Endothelial cell of umbilical vein (primary cell): Measurements from ENCODE around the gene NPNT. TPM values are rescaled to one million over a fixed set of nuclear protein-coding genes. Genes with fewer than 3 reads are reported as not detected.

Experiments
- BruUV-seq: library from RNA; stranded (reverse); fragments of 400-500 nt; replicated peaks from 2 replicates; lab custom pipeline; 2021; lab: Mats Ljungman, UMichigan
- CTCF ChIA-PET: fragments of 300-600, 350-600 bp; sonication (Branson Sonifier 250); formaldehyde crosslinking; loops from one replicate; lab custom pipeline; 2021; ENCODE audit warnings: antibody characterized with exemption, inconsistent platforms; lab: Charles Lee
- POLR2A ChIA-PET: fragments of 300-600, 350-600 bp; sonication (Branson Sonifier 250); formaldehyde crosslinking; loops from one replicate; lab custom pipeline; 2021; ENCODE audit warnings: antibody characterized with exemption, inconsistent platforms; lab: Charles Lee
- DNase-seq: peaks from one replicate; pipeline ENCODE4 v3.0.0-alpha.2; 2011; ENCODE audit warnings: low read depth, low spot score
- FAIRE-seq: peaks from 2 replicates; lab custom pipeline; 2011; peaks lifted over from hg19 to GRCh38; lab: Jason Lieb, UNC
- H2AFZ ChIP-seq: 2 replicates; pipeline ENCODE4 v1.6.0; 2012; ENCODE audit warnings: low read depth, low read length, control low read depth, inconsistent platforms
- H3K27ac ChIP-seq: 2 replicates; pipeline ENCODE4 v1.5.1; 2011; ENCODE audit warnings: low read depth, mild to moderate bottlenecking, control low read depth, low read length, moderate library complexity; ENCODE audit not compliant: insufficient read depth
- H3K27me3 ChIP-seq, 2 experiments: 2 replicates each; pipeline versions ENCODE4 v1.6.0 to v1.6.1; 2011; ENCODE audit warnings: low read length in 2 of 2, mixed read lengths in 1 of 2; ENCODE audit not compliant: control insufficient read depth in 2 of 2, insufficient read depth in 2 of 2
- H3K36me3 ChIP-seq, 2 experiments: 2 replicates in 1 of 2; 3 replicates in 1 of 2; pipeline ENCODE4 v1.5.1; 2011; ENCODE audit warnings: low read length in 2 of 2, mild to moderate bottlenecking in 1 of 2, moderate library complexity in 1 of 2; ENCODE audit not compliant: control insufficient read depth in 2 of 2, insufficient read depth in 2 of 2; ENCODE audit errors: extremely low read depth in 1 of 2
- H3K4me1 ChIP-seq: 3 replicates; pipeline ENCODE4 v1.5.1; 2011; ENCODE audit warnings: mild to moderate bottlenecking, low read length; ENCODE audit not compliant: control insufficient read depth, insufficient read depth; ENCODE audit errors: extremely low read depth
- H3K4me2 ChIP-seq: 2 replicates; pipeline ENCODE4 v1.6.1; 2011; ENCODE audit warnings: low read length, control low read depth, mixed read lengths; ENCODE audit not compliant: insufficient read depth
- H3K4me3 ChIP-seq, 3 experiments: fragments of 200-600 bp in 1 of 3; sonication (generic), shearing (Covaris generic) in 1 of 3; replicated peaks in 1 of 3; 2 replicates each; pipeline ENCODE4 v1.5.1; 2011 to 2016; ENCODE audit warnings: control low read depth in 3 of 3, low read length in 3 of 3, mild to moderate bottlenecking in 2 of 3, inconsistent platforms in 1 of 3, low read depth in 1 of 3, moderate library complexity in 1 of 3; ENCODE audit not compliant: insufficient read depth in 1 of 3
- H3K79me2 ChIP-seq: 2 replicates; pipeline ENCODE4 v1.6.0; 2012; ENCODE audit warnings: low read length, inconsistent platforms; ENCODE audit not compliant: control insufficient read depth, insufficient read depth
- H3K9ac ChIP-seq: replicated peaks from 2 replicates; pipeline ENCODE3; 2011; ENCODE audit warnings: low read length, control low read depth; ENCODE audit not compliant: insufficient read depth; ENCODE audit errors: extremely low read depth
- H3K9me1 ChIP-seq: replicated peaks from 3 replicates; pipeline ENCODE4 v1.6.0; 2011; ENCODE audit warnings: mild to moderate bottlenecking, low read length; ENCODE audit not compliant: control insufficient read depth, insufficient read depth; ENCODE audit errors: extremely low read depth
- H3K9me3 ChIP-seq: replicated peaks from 2 replicates; pipeline ENCODE4 v1.5.1; 2012; ENCODE audit warnings: low read length, inconsistent platforms; ENCODE audit not compliant: control insufficient read depth, insufficient read depth
- H4K20me1 ChIP-seq: replicated peaks from 2 replicates; pipeline ENCODE3; 2011; ENCODE audit warnings: mild to moderate bottlenecking, low read length; ENCODE audit not compliant: control insufficient read depth, insufficient read depth; ENCODE audit errors: extremely low read depth
- EZH2 ChIP-seq: IDR thresholded peaks from 2 replicates; pipeline ENCODE4 v1.6.1; 2012; ENCODE audit warnings: borderline replicate concordance, low read depth, mild to moderate bottlenecking, moderate library complexity, low read length, inconsistent platforms; ENCODE audit not compliant: severe bottlenecking
- FOS ChIP-seq: IDR thresholded peaks from 2 replicates; pipeline ENCODE4 v1.6.1; 2011; ENCODE audit warnings: mild to moderate bottlenecking, low read length, moderate library complexity, borderline replicate concordance; ENCODE audit not compliant: insufficient read depth
- GATA2 ChIP-seq: IDR thresholded peaks from 2 replicates; pipeline ENCODE4 v1.7.0; 2011; ENCODE audit warnings: low read depth, mild to moderate bottlenecking, moderate library complexity, mixed read lengths, low read length; ENCODE audit not compliant: insufficient read length, insufficient read depth
- JUN ChIP-seq: IDR thresholded peaks from 2 replicates; pipeline ENCODE4 v1.6.1; 2011; ENCODE audit warnings: borderline replicate concordance, low read depth; ENCODE audit not compliant: insufficient read length, insufficient read depth
- MYC ChIP-seq: IDR thresholded peaks from one replicate; pipeline ENCODE4 v1.6.1; 2011; ENCODE audit warnings: mild to moderate bottlenecking, low read depth, low read length
- POLR2A ChIP-seq: IDR thresholded peaks from 2 replicates; pipeline ENCODE4 v1.6.1; 2012; ENCODE audit warnings: low read depth, mild to moderate bottlenecking, control low read depth, low read length
- POLR2AphosphoS5 ChIP-seq: IDR thresholded peaks from 2 replicates; pipeline ENCODE4 v1.6.1; 2012; ENCODE audit warnings: low read depth, mild to moderate bottlenecking, control low read depth, low read length, moderate library complexity; ENCODE audit not compliant: insufficient read depth
- dilution Hi-C: fragments of 300-500 bp; cut with MboI; formaldehyde crosslinking; loops from one replicate; pipeline ENCODE4 v1.15.0; 2019; ENCODE audit warnings: low sequenced_read_pairs; ENCODE audit not compliant: extremely low pct_ligation_motif_present
- intact Hi-C: fragments of 100-400 bp; cut with micrococcal nuclease; formaldehyde crosslinking; loops from one replicate; pipeline ENCODE4 v1.10.0; 2022
- polyA plus RNA-seq, 4 experiments: library from polyadenylated mRNA; depleted of rRNA in 3 of 4; stranded (reverse) in 3 of 4; unstranded in 1 of 4; fragments of >200 nt; gene quantifications; 2 replicates each; pipeline versions ENCODE4 v1.2.1 to v1.2.3, GENCODE V29; 2011 to 2012; ENCODE audit warnings: missing spikeins in 1 of 4
- total RNA-seq: library from RNA; stranded (reverse); gene quantifications from 2 replicates; pipeline ENCODE4 v1.2.3, GENCODE V29; 2021
- TF ChIP-seq, protein P1 (sequence below), 2 donors: IDR thresholded peaks; 1 replicate in 1 of 2; 2 replicates in 1 of 2; pipeline ENCODE4 v1.5.1; 2011; ENCODE audit warnings: low read length in 2 of 2, mild to moderate bottlenecking in 2 of 2, moderate library complexity in 2 of 2, control low read depth in 1 of 2, inconsistent platforms in 1 of 2, low read depth in 1 of 2; ENCODE audit not compliant: insufficient read depth in 1 of 2; ENCODE audit errors: extremely low read depth in 1 of 2
- TF ChIP-seq, protein P2 (sequence below): IDR thresholded peaks from 2 replicates; pipeline ENCODE4 v1.6.1; 2011; ENCODE audit not compliant: insufficient read depth, insufficient read length

The NPNT gene
- total and polyA plus RNA-seq, 2 donors (not counting 3 experiments of a cell fraction or from before 2014, with no cell fraction given): not detected

DNA sequence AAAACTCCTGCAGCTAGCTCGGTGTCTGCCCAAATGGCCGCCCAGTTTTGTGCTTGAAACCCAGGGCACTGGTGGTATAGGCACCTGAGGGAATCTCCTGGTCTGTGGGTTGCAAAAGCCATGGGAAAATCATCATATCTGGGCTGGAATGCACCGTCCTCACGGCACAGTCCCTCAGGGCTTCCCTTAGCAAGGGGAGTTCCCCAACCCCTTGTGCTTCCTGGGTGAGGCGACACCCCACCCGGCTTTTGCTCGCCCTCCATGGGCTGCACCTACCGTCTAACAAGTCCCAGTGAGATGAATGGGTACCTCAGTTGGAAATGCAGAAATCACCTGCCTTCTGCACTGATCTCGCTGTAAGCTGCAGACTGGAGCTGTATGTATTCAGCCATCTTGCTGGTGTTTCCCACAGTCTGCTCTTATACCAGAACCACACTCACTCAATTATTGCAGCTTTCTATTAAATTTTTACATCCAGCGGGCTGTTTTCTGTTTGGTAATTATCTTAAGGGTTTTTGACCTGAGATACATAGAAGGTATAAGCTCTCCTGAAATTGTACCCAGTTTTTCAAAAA is 36.7 kb upstream of the NPNT start:
- POLR2A ChIA-PET: no interaction called here
- intact Hi-C loops: no loop called here
- Histone ChIP-seq H2AFZ (no peak overlapping the region), H3K9ac (no peak overlapping the region), H3K79me2 (no peaks in the 10 kb centered on the region), H3K9me3 (no peaks in the 10 kb centered on the region), H3K27ac (no peak overlapping the region), H4K20me1 (no peaks in the 10 kb centered on the region), H3K4me1 (peaks cover 3% of the 10 kb centered on the region), H3K4me2 (no peak overlapping the region), H3K9me1 (no peaks in the 10 kb centered on the region), H3K27me3 (no peaks in the 10 kb centered on the region), H3K4me3 (no peak overlapping the region), H3K36me3 (no peaks in the 10 kb centered on the region)
- CTCF ChIA-PET: no interaction called here
- no peak for DNase-seq
- dilution Hi-C loops: no loop called here
- BruUV-seq: no TSS peak
- no peak for FAIRE-seq
- no peak for TF ChIP-seq POLR2A
- no peak for TF ChIP-seq EZH2
- TF ChIP-seq, protein P1, sequence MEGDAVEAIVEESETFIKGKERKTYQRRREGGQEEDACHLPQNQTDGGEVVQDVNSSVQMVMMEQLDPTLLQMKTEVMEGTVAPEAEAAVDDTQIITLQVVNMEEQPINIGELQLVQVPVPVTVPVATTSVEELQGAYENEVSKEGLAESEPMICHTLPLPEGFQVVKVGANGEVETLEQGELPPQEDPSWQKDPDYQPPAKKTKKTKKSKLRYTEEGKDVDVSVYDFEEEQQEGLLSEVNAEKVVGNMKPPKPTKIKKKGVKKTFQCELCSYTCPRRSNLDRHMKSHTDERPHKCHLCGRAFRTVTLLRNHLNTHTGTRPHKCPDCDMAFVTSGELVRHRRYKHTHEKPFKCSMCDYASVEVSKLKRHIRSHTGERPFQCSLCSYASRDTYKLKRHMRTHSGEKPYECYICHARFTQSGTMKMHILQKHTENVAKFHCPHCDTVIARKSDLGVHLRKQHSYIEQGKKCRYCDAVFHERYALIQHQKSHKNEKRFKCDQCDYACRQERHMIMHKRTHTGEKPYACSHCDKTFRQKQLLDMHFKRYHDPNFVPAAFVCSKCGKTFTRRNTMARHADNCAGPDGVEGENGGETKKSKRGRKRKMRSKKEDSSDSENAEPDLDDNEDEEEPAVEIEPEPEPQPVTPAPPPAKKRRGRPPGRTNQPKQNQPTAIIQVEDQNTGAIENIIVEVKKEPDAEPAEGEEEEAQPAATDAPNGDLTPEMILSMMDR (IDR thresholded peaks at IDR 0.05; ENCODE audit: extremely low read depth in 1 of 2, insufficient read depth in 1 of 2, low read depth in 1 of 2, low read length in 2 of 2): no peak
- TF ChIP-seq FOS: no peak
- TF ChIP-seq POLR2AphosphoS5: no peak
- TF ChIP-seq JUN: no peak
- TF ChIP-seq, protein P2, sequence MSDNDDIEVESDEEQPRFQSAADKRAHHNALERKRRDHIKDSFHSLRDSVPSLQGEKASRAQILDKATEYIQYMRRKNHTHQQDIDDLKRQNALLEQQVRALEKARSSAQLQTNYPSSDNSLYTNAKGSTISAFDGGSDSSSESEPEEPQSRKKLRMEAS: no peak
- TF ChIP-seq MYC: no peak
- no peak for TF ChIP-seq GATA2
